GM20431 (cell line): ENCODE measurements around the gene WDR53.
"Not testable (repeated sequence)": the region's sequence is repeated elsewhere in the genome, so short reads cannot be mapped to it uniquely, and the experiment has no call there.

Experiments used
- in situ Hi-C: fragments of 300-500 bp; cut with MseI, MboI; formaldehyde crosslinking; loops from one replicate; pipeline ENCODE4 v1.15.0; 2020; ENCODE audit warnings: low sequenced_read_pairs; ENCODE audit not compliant: unreplicated experiment

Gene WDR53

DNA sequence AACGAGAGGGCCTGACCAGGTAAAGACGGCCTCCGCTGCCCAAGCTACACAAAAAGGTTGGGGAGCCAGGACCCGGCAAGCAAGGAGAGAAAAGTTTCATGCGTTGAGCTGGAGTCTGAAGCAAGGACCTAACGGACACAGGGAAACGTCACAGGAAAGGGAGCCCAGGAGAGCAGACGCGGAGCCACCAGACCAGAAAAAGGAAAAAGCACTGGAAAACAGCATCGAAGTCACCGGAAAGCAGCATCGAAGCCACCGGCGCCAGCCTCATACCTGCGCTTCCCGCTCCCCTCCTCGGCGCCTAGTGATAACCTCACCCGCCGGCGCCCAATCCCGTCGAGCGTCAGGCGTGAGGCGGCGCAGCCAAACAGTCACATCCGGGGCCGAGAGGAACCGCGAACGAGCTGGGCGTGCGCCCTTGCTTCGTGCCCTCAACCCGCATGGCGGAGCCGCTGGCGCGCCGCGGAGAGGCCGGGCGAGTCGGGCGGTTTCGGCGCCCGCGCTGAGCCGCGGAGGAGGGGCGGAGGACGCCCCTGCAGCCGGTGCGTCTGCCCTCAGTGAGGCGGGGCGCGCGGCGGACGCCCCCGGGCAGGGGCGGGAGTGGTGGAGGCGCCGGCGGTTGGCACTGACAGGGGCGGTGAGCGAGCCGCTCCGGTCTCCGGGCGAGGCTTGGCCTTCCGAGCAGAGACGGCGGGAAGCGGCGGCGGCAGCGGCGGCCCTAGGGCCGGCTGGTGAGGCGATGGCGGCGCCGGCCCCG lies at the start of gene WDR53, which contains the start of gene FBXO45:
Gene WDR53, minus strand, starts transcription at position 309 of the 757 bp plus-strand sequence. CDS start 7,079 bp downstream, outside the sequence.
Gene FBXO45, plus strand, starts transcription at position 415 of the 757 bp plus-strand sequence. Its CDS starts 325 bp downstream, at position 740.
- in situ Hi-C loops = no loop called here

DNA sequence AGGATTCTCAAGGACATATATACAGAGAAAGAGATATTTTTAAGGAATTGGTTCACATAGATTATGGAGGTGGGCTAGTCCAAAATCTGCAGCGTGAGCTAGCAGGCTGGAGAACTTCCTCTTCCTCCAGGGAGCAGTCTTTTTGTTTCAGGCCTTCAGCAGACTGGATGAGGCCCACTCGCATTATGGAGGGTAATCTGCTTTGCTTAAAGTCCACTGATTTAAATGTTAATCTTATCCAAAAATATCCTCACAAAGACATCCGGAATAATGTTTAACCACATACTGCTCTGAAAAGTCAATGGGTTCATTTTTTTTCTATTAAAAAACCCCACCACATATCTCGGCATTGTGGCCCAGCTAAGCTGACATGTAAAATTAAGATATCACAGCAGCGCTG lies 48.9 kb upstream of the WDR53 start:
- in situ Hi-C loops = no loop called here

DNA sequence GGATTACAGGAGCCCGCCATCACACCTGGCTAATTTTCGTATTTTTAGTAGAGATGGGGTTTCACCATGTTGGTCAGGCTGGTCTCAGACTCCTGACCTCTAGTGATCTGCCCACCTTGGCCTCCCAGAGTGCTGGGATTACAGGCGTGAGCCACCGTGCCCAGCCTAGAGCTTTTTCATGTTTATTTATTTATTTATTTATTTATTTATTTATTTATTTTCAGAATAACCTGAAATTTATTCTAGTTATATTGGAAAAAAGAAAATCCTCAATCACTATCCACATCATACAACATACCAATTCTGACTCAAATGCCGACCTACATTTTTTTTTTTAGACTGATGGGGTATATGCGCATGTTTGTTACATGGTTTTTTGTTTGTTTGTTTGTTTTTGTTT lies 46.9 kb upstream of the WDR53 start:
- in situ Hi-C loops = not testable (repeated sequence)

DNA sequence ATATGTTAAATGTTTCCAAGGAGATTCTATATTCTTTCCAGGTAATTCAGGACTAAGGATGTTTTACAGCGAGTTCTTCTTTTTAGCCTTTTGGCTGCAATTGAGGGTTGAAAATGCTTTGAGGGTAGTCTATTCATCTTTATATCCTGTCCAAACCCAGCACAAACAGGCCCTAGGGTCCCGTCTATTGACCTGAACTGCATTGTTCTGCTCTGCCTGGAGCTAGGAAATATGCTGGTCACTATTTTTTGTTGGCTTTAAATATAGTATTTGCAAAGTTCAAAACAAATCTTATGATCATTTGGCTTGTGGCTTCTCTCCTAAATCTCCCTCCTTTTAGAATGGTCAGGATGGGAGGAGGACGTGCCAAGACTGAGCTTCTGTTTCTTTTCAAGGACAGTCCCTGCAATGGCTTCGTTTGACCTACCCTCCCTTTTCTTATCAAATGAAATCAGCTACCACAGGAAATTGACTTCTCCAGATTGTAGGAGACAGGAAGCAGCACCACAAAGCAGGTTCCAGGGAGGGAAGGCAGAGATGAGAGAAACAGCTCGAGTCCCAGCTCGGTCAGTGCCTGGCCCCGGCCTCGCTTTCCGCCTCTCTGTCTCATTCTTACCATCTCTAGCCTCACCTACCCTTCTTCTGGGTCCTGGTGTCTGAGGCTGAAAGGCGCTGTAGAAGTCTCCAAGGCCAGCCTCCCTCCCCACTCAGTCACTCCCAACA lies 43.6 kb upstream of the WDR53 start:
- in situ Hi-C loops = loop anchor here (5.0 kb wide), 1 partner anchor 75 kb away; no protein-coding TSS in a partner anchor

DNA sequence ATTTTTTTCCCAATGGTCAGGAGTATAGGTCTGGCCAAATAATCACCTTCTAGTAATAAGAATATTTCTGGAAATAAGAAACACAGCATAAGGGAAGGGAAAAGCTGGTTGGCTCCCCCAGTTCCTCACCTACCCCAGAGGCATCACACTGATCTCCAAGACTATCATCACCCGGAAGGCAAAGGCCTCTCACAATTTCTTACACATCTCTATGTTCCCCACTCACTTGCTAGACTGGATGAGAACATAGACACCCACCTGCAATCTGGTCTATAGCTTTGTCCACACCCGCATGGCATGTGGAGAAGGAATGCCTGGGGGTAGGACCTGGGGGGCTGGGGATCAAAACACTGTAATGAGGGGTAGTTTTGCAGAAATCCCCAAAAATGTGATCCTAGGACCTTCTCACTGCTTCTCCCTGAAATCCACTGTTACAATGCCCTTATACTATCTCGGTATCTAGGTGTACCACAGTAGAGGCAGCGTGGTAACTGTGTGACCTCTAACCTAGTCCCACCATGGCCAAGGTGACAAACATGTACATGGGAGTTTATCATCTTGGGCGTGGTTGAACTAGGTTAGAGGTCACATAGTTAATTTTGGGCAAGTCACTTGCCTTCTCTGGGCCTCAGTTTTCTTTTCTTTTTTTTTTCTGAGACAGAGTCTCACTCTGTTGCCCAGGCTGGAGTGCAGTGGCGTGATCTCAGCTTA lies 41.6 kb upstream of the WDR53 start:
- in situ Hi-C loops = loop anchor here (5.0 kb wide), 1 partner anchor 77 kb away; no protein-coding TSS in a partner anchor

DNA sequence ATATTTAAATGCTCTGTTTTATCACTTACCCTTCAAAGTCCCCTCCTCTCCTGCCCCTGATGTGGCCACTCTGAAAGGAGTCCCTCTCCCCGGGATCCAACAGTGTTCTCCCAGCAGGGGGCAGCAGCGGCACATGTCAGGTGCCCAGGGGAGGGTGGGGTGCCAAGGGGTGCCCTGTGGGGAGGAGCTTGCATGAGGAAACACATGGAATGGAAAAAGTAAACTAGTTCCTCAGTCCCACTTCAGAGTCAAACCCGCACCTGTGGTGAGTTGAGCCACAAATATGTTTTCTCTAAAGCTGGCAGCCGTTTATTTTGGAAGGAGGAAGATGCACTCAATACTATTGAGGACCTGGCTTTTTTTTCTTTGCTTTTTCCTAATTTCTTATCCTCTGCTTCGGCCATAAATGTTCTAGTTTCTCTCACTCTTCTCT lies 41.0 kb upstream of the WDR53 start:
- in situ Hi-C loops = no loop called here

DNA sequence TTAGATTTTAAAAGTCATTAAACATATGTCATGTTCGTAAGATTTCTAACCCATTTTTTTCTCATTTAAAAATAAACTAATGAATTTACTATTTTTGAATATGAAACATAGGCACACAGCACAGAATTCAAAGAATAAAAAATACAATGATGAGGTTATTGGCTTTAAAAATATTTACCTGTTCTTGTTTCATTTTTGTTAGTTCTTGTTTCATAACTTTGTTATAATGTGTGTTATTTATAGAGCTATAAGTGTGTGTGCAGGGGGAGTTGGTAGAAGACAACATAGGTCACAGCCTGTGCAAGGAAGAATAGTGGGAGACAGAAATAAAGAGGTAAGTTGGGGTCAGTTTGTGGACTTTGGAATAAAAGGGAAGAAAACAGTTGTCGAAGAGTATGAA lies 40.3 kb upstream of the WDR53 start:
- in situ Hi-C loops = no loop called here

DNA sequence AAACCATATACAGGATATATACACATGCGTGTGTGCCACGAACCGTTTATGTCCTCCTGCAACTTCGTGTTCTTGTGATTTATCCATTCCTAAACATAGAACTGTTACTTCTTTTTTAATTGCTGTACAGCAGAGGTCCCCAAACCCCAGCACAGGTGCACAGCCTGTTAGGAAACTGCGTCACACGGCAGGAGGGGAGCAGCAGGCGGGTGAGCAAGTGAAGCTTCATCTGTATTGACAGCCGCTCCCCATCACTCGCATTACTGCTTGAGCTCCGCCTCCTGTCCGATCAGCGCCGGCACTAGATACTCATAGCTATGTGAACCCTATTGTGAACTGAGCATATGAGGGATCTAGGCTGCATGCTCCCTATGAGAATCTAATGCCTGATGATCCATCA lies 36.2 kb upstream of the WDR53 start:
- in situ Hi-C loops = no loop called here

DNA sequence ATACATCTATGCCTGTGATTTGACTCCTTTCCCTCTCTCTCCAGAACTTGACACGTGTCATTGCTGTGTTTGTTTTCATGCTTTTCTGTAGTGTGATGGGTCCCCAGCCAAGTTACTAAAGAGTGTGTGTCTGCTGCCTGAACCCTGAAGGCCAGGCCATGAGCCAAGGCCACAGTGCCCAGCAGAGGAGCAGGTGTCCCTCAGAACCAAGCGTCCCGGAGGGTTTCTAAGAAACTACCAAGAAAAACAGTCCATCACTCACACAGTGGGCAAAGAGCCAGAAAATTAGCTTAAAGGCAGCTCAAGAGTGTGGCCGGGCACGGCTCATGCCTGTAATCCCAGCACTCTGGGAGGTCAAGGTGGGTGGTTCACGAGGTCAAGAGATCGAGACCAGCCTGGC lies 35.3 kb upstream of the WDR53 start:
- in situ Hi-C loops = no loop called here

DNA sequence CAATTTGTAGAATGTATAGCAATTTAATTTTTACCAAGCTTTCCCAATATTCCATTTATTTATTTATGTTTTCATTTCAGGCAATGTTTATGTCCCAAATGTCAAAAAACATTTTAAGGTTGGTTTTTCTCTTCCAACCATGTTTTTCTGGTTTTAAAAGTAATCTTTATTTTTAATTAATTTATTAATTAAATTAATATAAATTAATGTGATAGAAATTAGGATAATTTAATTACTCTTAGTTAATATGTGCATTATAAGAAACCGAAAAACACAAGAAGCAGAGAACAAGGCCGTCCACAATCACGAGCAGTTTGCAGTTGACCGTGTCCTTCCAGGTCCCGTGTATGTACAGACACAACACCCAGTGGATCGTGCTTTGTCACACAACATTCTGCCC lies 34.3 kb upstream of the WDR53 start:
- in situ Hi-C loops = no loop called here

DNA sequence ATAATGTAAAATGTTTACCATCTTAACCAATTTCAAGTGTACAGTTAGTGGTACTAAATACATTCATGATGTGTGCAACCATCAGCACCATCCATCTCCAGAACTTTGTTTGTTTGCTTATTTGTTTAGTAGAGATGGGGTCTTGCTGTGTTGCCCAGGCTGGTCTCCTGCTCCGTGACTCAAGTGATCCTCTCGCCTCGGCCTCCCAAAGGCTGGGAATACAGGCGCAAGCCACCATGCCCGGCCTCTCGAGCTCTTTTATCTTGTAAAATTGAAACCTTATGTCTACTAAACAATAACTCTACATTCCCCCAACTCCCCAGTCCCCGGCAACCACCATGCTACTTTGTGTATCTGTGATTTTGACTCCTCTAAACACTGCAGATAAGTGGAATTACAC lies 32.0 kb upstream of the WDR53 start:
- in situ Hi-C loops = no loop called here

DNA sequence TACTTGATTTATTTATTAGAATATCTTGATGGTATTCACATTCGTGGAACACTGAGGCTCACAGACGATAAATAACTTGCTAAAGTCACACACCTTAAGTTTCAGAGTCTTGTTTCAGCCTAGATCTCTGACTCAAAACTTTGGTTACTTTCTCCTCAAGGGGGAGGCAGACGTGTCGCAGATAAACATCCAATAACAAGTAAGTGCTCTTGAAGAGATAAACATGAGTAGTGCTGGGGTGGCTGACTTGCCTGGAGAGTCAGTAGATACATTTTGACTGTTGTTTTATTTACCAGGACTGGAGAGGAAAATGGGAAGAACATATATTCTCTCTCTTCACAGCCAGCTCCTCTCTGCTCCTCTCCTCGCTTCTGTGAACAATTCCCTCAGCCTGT lies 31.4 kb upstream of the WDR53 start:
- in situ Hi-C loops = no loop called here

DNA sequence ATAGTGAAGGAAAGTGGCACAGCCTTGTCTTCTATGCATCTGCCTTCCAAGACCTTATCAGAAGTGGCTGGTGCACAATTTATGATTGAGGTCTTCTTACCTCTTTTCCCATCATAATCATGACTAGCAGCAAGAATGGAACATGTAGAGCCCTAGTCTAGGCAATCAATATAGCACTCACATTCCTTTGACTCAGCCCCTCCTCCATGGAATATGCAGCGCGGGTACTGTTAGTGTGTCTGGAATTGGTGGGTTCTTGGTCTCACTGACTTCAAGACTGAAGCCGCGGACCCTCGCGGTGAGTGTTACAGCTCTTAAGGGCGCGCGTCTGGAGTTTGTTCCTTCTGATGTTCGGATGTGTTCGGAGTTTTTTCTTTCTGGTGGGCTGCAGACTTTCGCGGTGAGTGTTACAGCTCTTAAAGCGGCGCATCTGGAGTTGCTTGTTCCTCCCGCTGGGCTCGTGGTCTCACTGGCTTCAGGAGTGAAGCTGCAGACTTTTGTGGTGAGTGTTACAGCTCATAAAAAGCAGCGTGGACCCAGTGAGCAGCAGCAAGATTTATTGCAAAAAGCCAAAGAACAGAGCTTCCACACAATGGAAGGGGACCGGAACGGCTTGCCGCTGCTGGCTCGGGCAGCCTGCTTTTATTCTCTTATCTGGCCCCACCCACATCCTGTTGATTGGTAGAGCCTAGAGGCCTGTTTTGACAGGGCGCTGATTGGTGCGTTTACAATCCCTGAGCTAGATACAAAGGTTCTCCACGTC lies 29.8 kb upstream of the WDR53 start:
- in situ Hi-C loops = not testable (repeated sequence)

DNA sequence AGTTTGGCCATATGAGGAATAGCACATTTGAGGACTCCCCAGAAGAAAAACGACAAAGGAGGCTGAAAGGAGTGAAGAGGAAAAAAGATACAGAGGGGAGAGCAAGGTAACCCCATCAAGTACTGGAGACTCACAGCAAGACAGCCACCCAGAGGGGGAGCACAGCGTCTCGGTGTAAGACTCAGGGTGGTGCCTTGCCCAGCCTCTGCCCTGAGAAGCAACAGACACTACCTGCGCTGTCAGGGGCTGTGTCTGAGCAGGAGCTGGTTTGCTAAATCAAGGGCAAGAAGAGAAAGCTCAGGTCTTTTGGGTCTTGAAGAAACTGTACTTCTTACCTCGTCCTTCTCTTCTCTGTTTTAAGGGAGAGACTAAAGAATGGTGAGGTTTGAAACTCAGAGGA lies 28.0 kb upstream of the WDR53 start:
- in situ Hi-C loops = no loop called here

DNA sequence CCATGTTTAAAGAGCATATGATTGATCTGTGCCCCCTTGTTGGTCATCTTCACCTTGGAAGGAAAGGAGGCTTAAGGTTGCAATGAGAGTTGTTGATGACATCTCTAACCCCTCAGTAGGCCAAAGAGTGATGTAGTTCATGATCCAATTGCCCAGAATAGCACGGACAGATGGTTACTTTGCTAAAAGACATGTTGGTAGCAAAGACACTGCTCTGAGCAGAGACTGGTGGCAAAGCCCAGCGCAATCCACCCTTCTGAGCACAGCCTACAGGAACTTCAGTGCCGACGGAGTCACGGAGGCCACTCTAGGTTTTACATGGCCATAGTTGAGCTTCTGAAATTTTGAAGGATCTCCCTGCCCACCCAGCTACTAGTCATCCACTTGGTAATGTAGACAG lies 21.9 kb upstream of the WDR53 start:
- in situ Hi-C loops = no loop called here

DNA sequence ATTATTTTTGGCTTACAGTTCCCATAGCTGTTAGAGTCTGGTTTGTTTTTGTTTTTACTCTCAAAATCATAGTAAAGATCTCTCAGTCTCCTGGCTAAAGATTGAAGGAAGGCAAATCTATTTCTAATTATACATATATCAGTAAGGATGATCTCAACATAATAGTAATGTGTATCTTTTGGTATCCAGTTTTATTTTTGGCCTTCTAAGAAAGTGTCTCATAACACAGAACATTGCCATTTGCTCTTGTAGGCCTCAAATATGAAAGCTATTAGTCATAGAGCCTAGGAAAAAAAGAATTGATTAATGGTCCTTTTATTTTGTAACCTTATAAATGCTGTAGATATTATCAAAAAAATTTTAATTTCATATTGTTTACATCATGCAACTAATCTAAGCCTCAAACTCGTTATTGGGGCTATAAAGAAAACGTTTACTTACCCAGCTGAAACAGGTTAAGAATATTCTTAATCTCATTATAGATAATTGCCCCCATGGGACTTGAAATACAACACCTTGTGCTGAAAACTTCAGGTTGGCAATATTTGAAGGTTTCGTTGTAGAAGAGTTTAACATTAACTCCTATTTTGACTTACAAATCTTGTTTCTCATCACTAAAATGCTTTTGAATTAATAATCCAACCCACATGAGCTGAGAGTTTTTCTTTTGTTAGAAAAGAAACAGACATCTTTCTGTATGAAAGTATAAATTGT lies 16.8 kb upstream of the WDR53 start:
- in situ Hi-C loops = no loop called here

DNA sequence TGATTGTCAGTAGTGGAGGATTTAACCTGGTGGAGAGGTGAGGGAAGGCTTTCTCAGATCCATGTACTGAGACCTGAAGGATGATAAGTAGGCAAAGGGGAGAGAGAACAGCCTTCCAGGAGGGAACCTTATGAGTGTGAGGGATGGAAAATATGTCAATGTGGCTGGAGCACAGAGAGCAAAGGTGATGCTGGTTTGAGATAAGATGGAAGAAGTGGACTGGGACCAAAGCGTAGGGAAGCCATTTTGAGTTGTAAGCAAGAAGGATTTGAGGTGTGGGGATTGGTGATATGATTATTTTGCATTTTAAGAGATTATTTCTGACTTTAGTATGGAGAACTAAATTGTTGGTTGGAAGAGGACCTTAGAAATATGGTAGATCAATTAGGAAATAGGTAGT lies 4.0 kb upstream of the WDR53 start:
- in situ Hi-C loops = no loop called here

DNA sequence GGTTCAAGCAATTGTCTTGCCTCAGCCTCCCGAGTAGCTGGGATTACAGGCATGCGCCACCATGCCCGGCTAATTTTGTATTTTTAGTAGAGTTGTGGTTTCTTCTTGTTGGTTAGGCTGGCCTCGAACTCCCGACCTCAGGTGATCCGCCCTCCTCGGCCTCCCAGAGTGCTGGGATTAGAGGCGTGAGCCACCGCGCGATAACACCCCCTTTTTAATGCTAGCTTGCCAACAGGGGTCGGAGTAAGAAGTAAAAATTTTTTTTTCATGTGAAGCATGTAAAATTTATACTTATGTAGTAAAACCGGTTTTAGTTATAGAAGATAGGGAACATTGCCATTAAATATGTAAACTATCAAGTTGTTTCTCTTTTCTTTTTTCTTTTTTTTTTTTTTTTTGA lies 2.0 kb upstream of the WDR53 start:
- in situ Hi-C loops = not testable (repeated sequence)

DNA sequence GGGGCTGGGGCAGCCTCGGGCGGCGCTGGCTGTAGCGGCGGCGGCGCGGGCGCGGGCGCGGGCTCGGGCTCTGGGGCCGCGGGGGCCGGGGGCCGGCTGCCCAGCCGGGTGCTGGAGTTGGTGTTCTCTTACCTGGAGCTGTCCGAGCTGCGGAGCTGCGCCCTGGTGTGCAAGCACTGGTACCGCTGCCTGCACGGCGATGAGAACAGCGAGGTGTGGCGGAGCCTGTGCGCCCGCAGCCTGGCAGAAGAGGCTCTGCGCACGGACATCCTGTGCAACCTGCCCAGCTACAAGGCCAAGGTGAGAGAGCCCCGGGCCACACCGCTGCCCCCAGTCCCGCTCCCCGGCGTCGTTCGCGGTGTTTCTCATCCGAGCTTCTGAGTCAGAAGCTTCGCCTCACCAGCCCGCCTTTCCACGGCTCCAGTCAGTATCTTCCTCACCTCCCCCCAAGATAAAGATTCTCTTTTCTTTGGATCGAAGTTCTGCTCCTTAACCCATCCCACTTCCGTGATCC lies 706 bp upstream of the WDR53 start:
- in situ Hi-C loops = no loop called here
